ENCODE data around the gene KRT3.
"Not testable (repeated sequence)": the region's sequence is repeated elsewhere in the genome, so short reads cannot be mapped to it uniquely, and the experiment has no call there.

Gene KRT3

GRCh38 chr12:52796839-52797528, 1.1 kb upstream of the KRT3 start:
- no peak for DNase-seq

GRCh38 chr12:52796429-52796794, 495 bp upstream of the KRT3 start:
- DNase-seq = no peak

GRCh38 chr12:52795332-52795674, 614 bp downstream of the KRT3 start:
- DNase-seq = not testable (repeated sequence)

- no peak for DNase-seq
These were observed 1.2 kb downstream of the KRT3 start for GRCh38 chr12:52794479-52795331.

- no peak for DNase-seq
These were observed 3.5 kb downstream of the KRT3 start for GRCh38 chr12:52792185-52793029.

GRCh38 chr12:52791271-52792184, 4.4 kb downstream of the KRT3 start:
- no peak for DNase-seq

- no peak for DNase-seq
These were observed 5.3 kb downstream of the KRT3 start for GRCh38 chr12:52790427-52791270.

GRCh38 chr12:52789637-52790426, 6.1 kb downstream of the KRT3 start:
- DNase-seq = no peak

- no peak for DNase-seq
These were observed 6.9 kb downstream of the KRT3 start for GRCh38 chr12:52788876-52789636.

- no peak for DNase-seq
These were observed 7.6 kb downstream of the KRT3 start for GRCh38 chr12:52788192-52788875.

- no peak for DNase-seq
These were observed 8.4 kb downstream of the KRT3 start for GRCh38 chr12:52787324-52788191.

GRCh38 chr12:52784909-52785308, 11.0 kb downstream of the KRT3 start:
- DNase-seq = no peak

- no peak for DNase-seq
These were observed 12.2 kb downstream of the KRT3 start for GRCh38 chr12:52783563-52784316.

- no peak for DNase-seq
These were observed 13.4 kb downstream of the KRT3 start for GRCh38 chr12:52782502-52782901.

- no peak for DNase-seq
These were observed 14.4 kb downstream of the KRT3 start for GRCh38 chr12:52781399-52782082.

GRCh38 chr12:52779914-52780313, 16.0 kb downstream of the KRT3 start:
- DNase-seq = no peak

- DNase-seq = no peak
These were observed 17.1 kb downstream of the KRT3 start for GRCh38 chr12:52778833-52779232.
